Measurements from ENCODE around the gene KRT71.

The KRT71 gene

GRCh38 chr12:52535574-52535973 is 17.4 kb downstream of the KRT71 start:
- no peak for DNase-seq

GRCh38 chr12:52534482-52534881 is 18.5 kb downstream of the KRT71 start:
- peak in 1 of 5 experiments; percentile 7 for DNase-seq

DNA sequence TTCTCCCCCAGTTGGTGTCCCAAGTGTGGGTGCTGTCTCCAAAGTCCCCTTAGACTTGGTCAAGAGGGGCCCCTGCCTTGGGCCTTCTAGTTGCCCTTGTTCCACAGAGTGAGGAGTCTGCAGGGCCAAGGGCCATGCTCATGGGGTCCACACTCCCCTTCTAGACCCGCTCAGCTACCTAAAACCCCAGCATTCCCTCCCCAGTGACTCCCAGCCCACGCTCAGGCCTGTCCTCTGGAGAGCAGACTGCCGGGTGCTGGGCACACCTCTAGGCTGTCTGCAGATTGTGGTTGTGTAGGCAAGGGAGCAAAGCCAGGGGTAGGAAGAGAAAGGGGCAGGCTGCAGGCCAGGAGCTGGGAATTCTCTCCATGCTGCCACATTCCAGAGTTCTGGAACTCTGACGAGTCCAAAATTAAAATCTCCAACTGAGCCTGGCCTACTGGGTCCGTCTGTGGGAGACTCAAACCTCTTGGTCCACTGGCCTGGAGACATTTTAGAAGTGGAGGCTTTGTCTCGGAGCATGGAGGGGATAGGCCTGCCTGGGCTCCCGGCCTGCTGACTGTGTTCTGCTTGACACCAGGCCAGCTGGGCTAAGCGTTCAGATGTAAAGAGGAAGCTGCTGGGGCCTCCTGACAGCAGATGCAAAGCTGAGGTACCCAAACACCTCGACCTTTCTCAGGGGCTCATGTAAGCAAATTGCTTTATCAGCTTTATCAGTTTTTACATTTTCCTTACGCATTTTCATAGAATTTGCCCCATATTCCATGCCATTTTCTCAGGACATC is 19.1 kb downstream of the KRT71 start:
- no peak for DNase-seq

DNA sequence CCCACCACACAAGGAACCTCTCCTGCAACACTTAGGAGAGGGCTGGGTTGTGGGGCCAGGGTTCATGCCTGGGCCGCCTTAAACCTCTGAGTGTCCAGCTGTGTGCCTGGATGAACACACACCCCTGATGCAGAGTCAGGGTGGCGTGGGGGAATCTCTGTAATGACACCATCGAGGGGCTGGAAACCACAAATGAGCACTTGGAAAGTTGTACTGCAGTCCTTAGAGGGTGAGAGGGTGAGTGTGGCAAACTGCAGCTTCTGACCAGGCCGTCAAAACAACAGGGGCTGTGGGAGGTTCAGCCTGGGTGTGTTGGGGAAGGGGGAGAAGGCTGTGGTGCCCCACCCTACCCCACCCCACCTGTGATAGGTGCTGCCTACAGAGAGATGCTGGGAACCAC is 20.3 kb downstream of the KRT71 start:
- DNase-seq, result no peak

DNA sequence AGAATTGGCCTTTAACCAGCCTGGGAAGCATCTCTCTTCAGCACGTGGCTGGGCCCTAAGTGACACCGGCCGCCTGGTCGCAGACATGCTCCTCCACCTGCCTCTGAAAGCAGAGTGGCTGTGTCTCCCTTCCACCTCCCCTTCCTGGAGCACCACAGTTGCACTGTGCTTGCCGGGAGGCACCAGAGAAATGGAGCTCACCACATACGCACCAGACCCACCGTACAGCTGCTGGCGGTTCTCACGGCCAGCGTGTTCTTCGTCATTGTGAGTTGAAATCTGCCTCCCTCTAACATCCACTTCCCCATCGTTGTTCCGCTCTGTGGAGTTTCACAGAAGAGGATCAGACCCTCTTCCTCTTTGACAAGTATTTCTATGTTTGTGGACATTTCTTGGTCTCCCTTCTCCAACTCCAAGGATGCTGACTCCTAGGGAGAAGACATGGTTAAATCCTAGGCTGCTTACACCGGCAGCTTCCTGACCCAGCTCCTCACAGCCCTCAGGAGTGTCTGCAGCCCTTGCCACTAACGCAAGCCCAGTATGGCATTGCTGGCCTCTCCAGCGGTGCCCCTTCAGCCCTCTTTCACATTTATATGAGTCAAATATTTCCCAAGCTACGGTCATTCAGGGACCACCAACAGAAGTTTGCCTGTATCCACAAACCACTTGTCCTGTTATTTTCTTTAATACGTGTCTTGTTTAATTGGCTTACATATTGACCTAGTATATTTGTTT is 21.2 kb downstream of the KRT71 start:
- no peak for DNase-seq

DNA sequence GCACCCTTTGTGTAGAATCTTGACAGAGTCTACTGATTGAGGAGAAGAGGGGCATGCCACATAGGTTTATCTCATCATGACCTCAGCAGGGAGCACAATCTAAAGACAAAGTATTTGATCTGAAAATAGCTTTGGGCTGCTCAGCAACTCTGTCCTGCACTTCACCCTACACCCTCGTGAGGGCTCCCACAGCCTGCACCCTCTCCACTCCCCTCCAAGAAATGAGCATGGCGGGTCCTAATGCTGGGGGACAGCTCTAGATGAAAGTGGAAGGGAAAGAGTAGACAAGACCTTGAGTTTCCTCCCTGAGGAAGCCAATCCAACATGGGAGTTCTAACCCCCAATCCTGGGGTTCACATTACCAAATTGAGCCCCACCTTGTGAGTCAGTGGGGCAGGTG is 22.0 kb downstream of the KRT71 start:
- no peak for DNase-seq

GRCh38 chr12:52530366-52530765 is 22.6 kb downstream of the KRT71 start:
- DNase-seq, result no peak

DNA sequence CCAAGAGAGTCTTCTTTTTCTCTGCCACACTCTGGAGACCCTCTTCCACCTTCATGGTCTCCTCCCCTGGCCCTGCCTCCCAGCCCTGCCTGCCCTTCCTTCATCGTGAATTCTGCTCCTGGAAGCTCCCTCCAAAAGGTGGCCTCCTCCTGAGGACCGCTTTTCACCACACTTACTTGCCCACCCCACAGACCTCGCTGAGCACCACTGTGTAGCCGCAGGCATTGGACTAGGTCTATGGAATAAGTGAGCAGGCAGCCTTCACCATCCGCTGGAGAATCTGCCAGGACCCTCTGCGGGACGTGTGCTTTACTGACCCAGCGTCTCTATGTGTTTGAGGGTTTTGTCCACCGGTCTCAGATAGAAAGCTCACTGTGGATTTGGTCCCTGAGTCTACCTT is 23.1 kb downstream of the KRT71 start:
- no peak for DNase-seq

GRCh38 chr12:52529417-52529816 is 23.5 kb downstream of the KRT71 start:
- DNase-seq, result no peak

DNA sequence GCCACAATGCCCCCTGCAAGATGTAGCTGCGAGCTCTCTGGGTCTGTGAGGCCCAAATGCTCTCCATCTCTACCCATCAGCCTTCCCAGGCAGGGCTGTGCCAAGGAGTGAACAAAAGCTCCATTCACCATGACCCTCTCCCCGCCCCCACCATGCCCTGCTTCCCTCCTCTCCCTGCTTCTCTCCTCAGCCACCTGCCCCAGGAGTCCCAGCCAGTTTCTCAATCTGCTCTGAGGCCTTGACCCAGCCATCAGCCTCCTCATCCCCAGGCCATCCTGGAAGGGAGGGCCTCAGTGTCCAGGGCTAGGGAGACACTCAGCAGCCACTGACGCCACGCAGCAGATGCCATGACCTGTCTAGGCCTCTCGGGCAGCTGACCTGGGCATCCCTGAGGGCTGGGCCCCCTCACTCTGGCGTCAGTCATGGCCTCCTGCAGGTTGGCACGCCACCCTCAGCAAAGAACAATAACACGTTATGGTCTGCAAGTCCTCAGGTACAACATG is 24.3 kb downstream of the KRT71 start:
- no peak for DNase-seq

GRCh38 chr12:52527121-52527800 is 25.7 kb downstream of the KRT71 start:
- DNase-seq, result no peak

- peak in 1 of 5 experiments; percentile 27 for DNase-seq
Observed at GRCh38 chr12:52526511-52526951, 26.4 kb downstream of the KRT71 start.

DNA sequence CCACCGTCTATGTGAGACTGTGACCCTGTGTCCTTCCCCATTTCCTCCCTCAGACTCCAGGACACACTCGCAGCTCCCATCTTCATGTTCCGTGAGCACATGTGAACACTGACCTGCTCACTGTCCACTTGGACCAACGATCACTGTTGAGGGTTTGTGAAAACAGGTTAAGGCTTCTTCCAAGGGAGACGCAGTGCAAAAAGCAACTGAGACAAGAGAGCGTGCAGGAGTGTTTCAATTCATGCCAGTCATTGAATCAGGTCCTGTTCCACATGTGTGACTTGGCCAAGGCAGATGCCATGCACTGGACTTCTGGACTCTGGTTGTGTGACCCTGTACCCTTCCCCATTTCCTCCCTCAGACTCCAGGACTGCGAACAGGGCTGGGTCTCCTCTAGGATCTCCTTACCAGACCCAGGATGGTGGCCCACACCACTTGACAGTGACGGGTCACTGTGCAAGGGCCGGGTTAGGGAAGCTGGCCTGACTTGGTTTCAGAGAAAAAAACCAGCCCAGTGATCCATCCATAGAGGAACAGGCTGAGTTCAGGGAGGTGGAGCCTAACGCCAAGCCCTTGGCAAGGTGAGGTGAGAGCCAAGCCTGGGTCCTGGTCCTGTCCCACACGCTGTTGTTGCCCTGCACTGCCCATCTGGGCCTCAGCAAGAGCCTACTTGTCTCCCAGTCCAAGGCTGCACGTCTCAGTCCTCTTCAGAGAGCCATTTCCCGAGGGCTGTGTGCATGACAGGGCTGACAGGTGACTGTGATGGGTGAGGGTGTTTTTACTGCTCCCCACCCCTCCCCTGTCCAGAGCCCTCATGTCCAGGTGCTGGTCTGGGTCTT is 27.1 kb downstream of the KRT71 start:
- no peak for DNase-seq

GRCh38 chr12:52524898-52525591 is 27.9 kb downstream of the KRT71 start:
- no peak for DNase-seq

DNA sequence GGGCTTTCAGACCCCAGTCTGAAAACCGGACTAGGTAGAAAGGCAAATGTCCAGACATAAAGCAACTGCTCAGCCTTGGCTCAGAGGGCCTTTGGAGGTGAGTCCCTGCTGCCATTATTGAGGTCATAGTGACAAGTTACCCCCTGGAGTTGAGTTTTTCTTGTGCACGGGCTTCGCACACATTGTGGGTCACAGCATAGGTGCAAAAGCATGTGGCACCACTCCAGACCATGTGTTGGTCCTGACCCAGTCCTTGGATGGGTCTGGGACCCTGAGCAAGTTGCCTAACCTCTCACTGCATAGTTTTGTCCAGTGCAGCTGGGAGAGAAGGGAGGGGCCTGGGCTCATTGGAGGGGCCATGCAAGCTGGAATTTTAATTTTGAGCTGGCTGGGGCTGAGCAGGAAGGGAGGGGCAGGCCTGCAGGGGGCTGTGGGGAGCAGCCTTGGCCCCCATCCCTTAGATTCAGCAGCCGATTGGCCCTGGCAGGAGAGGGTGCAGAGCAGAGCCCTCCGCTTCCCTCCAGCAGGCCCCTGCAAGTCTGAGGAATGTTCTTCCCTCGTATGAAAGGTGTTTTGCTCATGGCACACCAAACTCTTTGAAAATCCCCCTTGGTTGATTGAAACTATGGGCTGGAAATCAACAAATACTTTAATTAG is 28.6 kb downstream of the KRT71 start:
- no peak for DNase-seq

DNA sequence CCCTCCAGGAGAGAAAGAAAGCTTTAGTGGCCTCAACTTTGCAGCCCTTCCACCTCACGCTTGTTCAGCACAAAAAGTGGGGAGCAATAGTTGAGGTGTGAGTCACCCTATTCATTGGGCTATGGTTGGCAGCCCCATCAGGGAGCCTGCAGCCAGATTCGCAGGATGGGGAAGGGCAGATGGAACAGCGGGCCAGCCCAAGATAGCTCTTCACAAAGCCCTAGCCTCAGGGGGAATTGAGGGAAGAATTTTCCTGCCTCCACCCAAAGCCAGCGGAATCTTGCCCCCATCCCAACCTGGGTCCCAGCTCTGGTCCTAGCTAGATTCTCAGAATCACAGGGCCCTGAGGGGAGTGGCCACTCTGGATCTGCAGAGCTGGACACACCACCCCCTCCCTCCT is 29.1 kb downstream of the KRT71 start:
- DNase-seq, result no peak

GRCh38 chr12:52522346-52523011 is 30.5 kb downstream of the KRT71 start:
- no peak for DNase-seq

- no peak for DNase-seq
Observed at GRCh38 chr12:52521568-52522266, 31.2 kb downstream of the KRT71 start.

GRCh38 chr12:52521175-52521567 is 31.8 kb downstream of the KRT71 start:
- DNase-seq, result no peak
